Measurements from ENCODE around the gene STUM.
"Not testable (repeated sequence)": the region's sequence is repeated elsewhere in the genome, so short reads cannot be mapped to it uniquely, and the experiment has no call there.

Gene STUM

GRCh38 chr1:226606311-226607267 lies 58.0 kb downstream of the STUM start:
- no peak for DNase-seq

GRCh38 chr1:226607268-226607660 lies 58.7 kb downstream of the STUM start:
- no peak for DNase-seq

- no peak for DNase-seq
These were observed 59.3 kb downstream of the STUM start for GRCh38 chr1:226607821-226608220.

GRCh38 chr1:226608699-226609505 lies 60.3 kb downstream of the STUM start:
- peak; percentile 44 for DNase-seq

- no peak for DNase-seq
These were observed 61.4 kb downstream of the STUM start for GRCh38 chr1:226609836-226610455.

- no peak for DNase-seq
These were observed 62.1 kb downstream of the STUM start for GRCh38 chr1:226610671-226611070.

- no peak for DNase-seq
These were observed 62.7 kb downstream of the STUM start for GRCh38 chr1:226611301-226611700.

- DNase-seq = not testable (repeated sequence)
These were observed 63.4 kb downstream of the STUM start for GRCh38 chr1:226611980-226612379.

- DNase-seq = no peak
These were observed 67.3 kb downstream of the STUM start for GRCh38 chr1:226615876-226616275.

- DNase-seq = no peak
These were observed 68.1 kb downstream of the STUM start for GRCh38 chr1:226616636-226617035.

GRCh38 chr1:226617109-226617508 lies 68.5 kb downstream of the STUM start:
- no peak for DNase-seq

GRCh38 chr1:226617719-226618118 lies 69.2 kb downstream of the STUM start:
- DNase-seq = not testable (repeated sequence)

- no peak for DNase-seq
These were observed 69.8 kb downstream of the STUM start for GRCh38 chr1:226618380-226618779.

- DNase-seq = no peak
These were observed 70.5 kb downstream of the STUM start for GRCh38 chr1:226619031-226619430.

GRCh38 chr1:226622012-226622411 lies 73.4 kb downstream of the STUM start:
- DNase-seq = no peak

GRCh38 chr1:226624526-226624925 lies 76.0 kb downstream of the STUM start:
- no peak for DNase-seq

- DNase-seq = no peak
These were observed 76.8 kb downstream of the STUM start for GRCh38 chr1:226625326-226625725.

GRCh38 chr1:226625832-226626576 lies 77.4 kb downstream of the STUM start:
- no peak for DNase-seq

GRCh38 chr1:226626577-226626956 lies 78.0 kb downstream of the STUM start:
- no peak for DNase-seq

- DNase-seq = no peak
These were observed 78.6 kb downstream of the STUM start for GRCh38 chr1:226627050-226627755.

- DNase-seq = no peak
These were observed 79.5 kb downstream of the STUM start for GRCh38 chr1:226627924-226628611.
